ENCODE measurements around the gene KCNA4. TPM values are rescaled to one million over a fixed set of nuclear protein-coding genes. Genes with fewer than 3 reads are reported as not detected.

KCNA4 gene
- total and polyA plus RNA-seq, 2 donors (not counting 1 experiment from before 2014, with no cell fraction given) = 0.17 TPM; not detected in 1

DNA sequence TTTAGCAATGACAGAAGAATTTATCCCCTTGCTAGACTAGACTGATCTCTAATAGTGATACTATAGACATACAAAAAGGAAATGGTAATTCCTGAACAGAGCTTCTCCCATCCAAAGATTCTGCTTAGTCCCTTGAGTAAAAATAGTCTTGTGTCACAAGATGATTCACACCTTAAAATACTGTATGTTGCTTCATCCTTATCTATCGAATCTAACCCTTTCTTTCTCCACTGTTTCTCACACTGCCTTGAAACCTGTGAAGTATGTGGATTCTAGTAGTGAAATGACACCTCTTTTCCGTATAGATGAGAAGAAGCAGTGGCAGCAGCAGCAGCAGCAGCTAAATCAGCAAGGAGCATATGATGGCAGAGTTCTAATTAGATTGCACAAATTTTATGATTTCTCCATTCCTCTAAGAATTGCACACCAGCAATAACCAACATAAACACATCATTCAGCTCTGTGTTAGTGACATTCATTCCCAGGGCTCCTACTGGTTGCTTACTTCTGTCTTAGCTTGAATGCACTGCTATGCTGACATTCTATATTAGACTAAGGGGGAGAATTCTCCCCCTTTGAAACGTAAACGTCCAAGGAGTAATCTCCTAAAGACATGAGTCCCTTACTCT, 14.6 kb downstream of the KCNA4 start:
- no peaks in the 10 kb centered on the region for H3K4me1 ChIP-seq (ENCODE audit: control insufficient read depth, extremely low read depth, insufficient read depth, low read length)
- no peak overlapping the region for H3K27ac ChIP-seq (ENCODE audit: insufficient read depth, low read length)
- H3K79me2 ChIP-seq (ENCODE audit: control insufficient read depth, insufficient read depth, low read length) = no peaks in the 10 kb centered on the region
- no peak for TF ChIP-seq EZH2 (IDR thresholded peaks at IDR 0.05; ENCODE audit: low read length, missing control alignments)
- TF ChIP-seq, protein P1, sequence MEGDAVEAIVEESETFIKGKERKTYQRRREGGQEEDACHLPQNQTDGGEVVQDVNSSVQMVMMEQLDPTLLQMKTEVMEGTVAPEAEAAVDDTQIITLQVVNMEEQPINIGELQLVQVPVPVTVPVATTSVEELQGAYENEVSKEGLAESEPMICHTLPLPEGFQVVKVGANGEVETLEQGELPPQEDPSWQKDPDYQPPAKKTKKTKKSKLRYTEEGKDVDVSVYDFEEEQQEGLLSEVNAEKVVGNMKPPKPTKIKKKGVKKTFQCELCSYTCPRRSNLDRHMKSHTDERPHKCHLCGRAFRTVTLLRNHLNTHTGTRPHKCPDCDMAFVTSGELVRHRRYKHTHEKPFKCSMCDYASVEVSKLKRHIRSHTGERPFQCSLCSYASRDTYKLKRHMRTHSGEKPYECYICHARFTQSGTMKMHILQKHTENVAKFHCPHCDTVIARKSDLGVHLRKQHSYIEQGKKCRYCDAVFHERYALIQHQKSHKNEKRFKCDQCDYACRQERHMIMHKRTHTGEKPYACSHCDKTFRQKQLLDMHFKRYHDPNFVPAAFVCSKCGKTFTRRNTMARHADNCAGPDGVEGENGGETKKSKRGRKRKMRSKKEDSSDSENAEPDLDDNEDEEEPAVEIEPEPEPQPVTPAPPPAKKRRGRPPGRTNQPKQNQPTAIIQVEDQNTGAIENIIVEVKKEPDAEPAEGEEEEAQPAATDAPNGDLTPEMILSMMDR (conservative IDR thresholded peaks at IDR 0.05 in 1 of 2, IDR thresholded peaks at IDR 0.05 in 1 of 2; ENCODE audit: low read depth in 1 of 2, low read length in 2 of 2) = no peak
- no peaks in the 10 kb centered on the region for H3K27me3 ChIP-seq (ENCODE audit: control insufficient read depth, insufficient read depth, low read length)
- no peak overlapping the region for H3K9ac ChIP-seq (ENCODE audit: insufficient read depth, low read length)
- no peaks in the 10 kb centered on the region for H3K9me3 ChIP-seq (ENCODE audit: control insufficient read depth, insufficient read depth, low read depth, low read length)
- H2AFZ ChIP-seq (ENCODE audit: low read length) = no peak overlapping the region
- no peak overlapping the region for H3K4me2 ChIP-seq (ENCODE audit: extremely low read depth, insufficient read depth, low read length)
- no peak overlapping the region for H3K4me3 ChIP-seq (replicated peaks in 1 of 4; ENCODE audit: control extremely low read depth in 1 of 4, insufficient read depth in 1 of 4, low read depth in 3 of 4, low read length in 4 of 4)
- DNase-seq (ENCODE audit: low read depth in 2 of 2) = no peak
- H4K20me1 ChIP-seq (ENCODE audit: control insufficient read depth, extremely low read depth, insufficient read depth, low read length) = no peaks in the 10 kb centered on the region
- H3K36me3 ChIP-seq (ENCODE audit: control insufficient read depth, insufficient read depth, low read length) = no peaks in the 10 kb centered on the region

DNA sequence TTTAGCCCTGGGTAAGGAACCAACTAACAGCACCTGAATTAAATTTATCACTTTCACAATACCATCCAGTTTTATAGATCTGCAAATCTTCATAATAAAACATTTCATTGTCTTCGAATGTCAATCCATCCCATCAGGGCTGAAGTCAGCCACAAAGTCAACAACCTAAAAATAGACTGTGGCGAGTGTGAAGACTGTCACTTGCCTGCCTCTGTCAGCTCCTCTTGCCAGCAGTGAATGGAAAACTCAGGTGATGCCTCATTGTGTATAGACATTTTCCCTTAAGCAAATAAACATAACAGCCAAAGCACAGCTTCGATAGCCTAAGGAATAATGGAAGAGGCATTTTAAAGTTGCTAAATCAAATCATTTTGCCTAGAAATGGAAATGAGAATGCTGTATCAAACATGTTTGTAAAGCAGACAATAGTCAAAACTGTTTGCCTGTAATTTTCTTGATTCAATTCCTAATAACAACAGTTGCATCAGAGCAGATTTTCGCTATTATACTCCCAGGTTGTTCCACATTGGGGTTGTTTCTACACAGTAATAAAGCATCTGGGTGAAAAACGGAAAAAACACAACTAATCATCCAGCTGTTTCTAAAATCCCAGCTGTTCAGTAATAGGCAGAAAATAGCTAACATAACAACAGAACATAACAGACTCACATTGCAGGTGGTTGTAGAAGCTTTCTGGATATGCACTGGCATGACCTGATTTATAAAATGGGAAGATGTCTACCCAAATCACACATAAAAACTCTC, 15.7 kb downstream of the KCNA4 start:
- Histone ChIP-seq H3K79me2 (ENCODE audit: control insufficient read depth, insufficient read depth, low read length) (no peaks in the 10 kb centered on the region), H3K4me1 (ENCODE audit: control insufficient read depth, extremely low read depth, insufficient read depth, low read length) (no peaks in the 10 kb centered on the region), H4K20me1 (ENCODE audit: control insufficient read depth, extremely low read depth, insufficient read depth, low read length) (no peaks in the 10 kb centered on the region), H3K9me3 (ENCODE audit: control insufficient read depth, insufficient read depth, low read depth, low read length) (no peaks in the 10 kb centered on the region), H3K4me2 (ENCODE audit: extremely low read depth, insufficient read depth, low read length) (no peak overlapping the region), H2AFZ (ENCODE audit: low read length) (no peak overlapping the region), H3K27me3 (ENCODE audit: control insufficient read depth, insufficient read depth, low read length) (no peaks in the 10 kb centered on the region), H3K4me3 (replicated peaks in 1 of 4; ENCODE audit: control extremely low read depth in 1 of 4, insufficient read depth in 1 of 4, low read depth in 3 of 4, low read length in 4 of 4) (no peak overlapping the region), H3K36me3 (ENCODE audit: control insufficient read depth, insufficient read depth, low read length) (no peaks in the 10 kb centered on the region), H3K27ac (ENCODE audit: insufficient read depth, low read length) (no peak overlapping the region), H3K9ac (ENCODE audit: insufficient read depth, low read length) (no peak overlapping the region)
- DNase-seq (ENCODE audit: low read depth in 2 of 2) = no peak
- TF ChIP-seq, protein P1 (conservative IDR thresholded peaks at IDR 0.05 in 1 of 2, IDR thresholded peaks at IDR 0.05 in 1 of 2; ENCODE audit: low read depth in 1 of 2, low read length in 2 of 2) = no peak
- TF ChIP-seq EZH2 (IDR thresholded peaks at IDR 0.05; ENCODE audit: low read length, missing control alignments) = no peak

DNA sequence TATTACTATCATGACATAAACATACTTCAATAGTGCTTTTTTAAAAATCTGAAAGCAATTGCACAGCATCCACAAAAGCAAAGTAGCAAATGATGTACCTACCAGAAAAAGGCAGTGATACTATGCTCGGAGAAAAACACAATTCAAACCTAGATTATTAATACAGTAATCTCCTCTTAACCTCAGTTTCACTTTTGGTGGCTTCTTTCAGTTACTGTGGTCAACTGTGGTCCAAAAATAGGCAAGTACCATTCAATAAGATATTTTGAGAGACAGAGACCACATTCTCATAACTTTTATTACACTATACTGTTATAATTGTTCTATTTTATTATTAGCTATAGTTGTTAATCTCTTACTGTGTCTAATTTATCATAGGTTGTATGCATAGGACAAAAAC, 20.8 kb downstream of the KCNA4 start:
- Histone ChIP-seq H3K9me3 (ENCODE audit: control insufficient read depth, insufficient read depth, low read depth, low read length) (no peaks in the 10 kb centered on the region), H3K27ac (ENCODE audit: insufficient read depth, low read length) (no peak overlapping the region), H3K4me1 (ENCODE audit: control insufficient read depth, extremely low read depth, insufficient read depth, low read length) (no peaks in the 10 kb centered on the region), H3K4me2 (ENCODE audit: extremely low read depth, insufficient read depth, low read length) (no peak overlapping the region), H3K9ac (ENCODE audit: insufficient read depth, low read length) (no peak overlapping the region), H3K36me3 (ENCODE audit: control insufficient read depth, insufficient read depth, low read length) (no peaks in the 10 kb centered on the region), H3K4me3 (replicated peaks in 1 of 4; ENCODE audit: control extremely low read depth in 1 of 4, insufficient read depth in 1 of 4, low read depth in 3 of 4, low read length in 4 of 4) (no peak overlapping the region), H2AFZ (ENCODE audit: low read length) (no peak overlapping the region), H3K27me3 (ENCODE audit: control insufficient read depth, insufficient read depth, low read length) (no peaks in the 10 kb centered on the region), H3K79me2 (ENCODE audit: control insufficient read depth, insufficient read depth, low read length) (no peaks in the 10 kb centered on the region), H4K20me1 (ENCODE audit: control insufficient read depth, extremely low read depth, insufficient read depth, low read length) (no peaks in the 10 kb centered on the region)
- no peak for DNase-seq (ENCODE audit: low read depth in 2 of 2)
- TF ChIP-seq, protein P1 (conservative IDR thresholded peaks at IDR 0.05 in 1 of 2, IDR thresholded peaks at IDR 0.05 in 1 of 2; ENCODE audit: low read depth in 1 of 2, low read length in 2 of 2) = no peak
- TF ChIP-seq EZH2 (IDR thresholded peaks at IDR 0.05; ENCODE audit: low read length, missing control alignments) = no peak
